Suprapubic skin (tissue), 4 donors: ENCODE measurements around the gene C10orf95. TPM values are rescaled to one million over a fixed set of nuclear protein-coding genes. Genes with fewer than 3 reads are reported as not detected.
"Not testable (repeated sequence)": the region's sequence is repeated elsewhere in the genome, so short reads cannot be mapped to it uniquely, and the experiment has no call there.

ENCODE experiments used
- DNase-seq, 2 donors: peaks; one replicate each; pipeline ENCODE4 v3.0.0-alpha.2; 2019; ENCODE audit warnings: low spot score in 2 of 2
- H3K27ac ChIP-seq: fragments of 200-600 bp; sonication (generic); one replicate; pipeline ENCODE4 v1.5.1; 2019
- H3K27me3 ChIP-seq: fragments of 200-600 bp; sonication (generic); one replicate; pipeline ENCODE4 v1.5.1; 2019
- H3K36me3 ChIP-seq: fragments of 200-600 bp; sonication (generic); one replicate; pipeline ENCODE4 v1.5.1; 2019
- H3K4me1 ChIP-seq: fragments of 200-600 bp; sonication (generic); one replicate; pipeline ENCODE4 v1.5.1; 2019
- H3K4me3 ChIP-seq: fragments of 200-600 bp; sonication (generic); one replicate; pipeline ENCODE4 v1.5.1; 2019; ENCODE audit warnings: mild to moderate bottlenecking
- H3K9me3 ChIP-seq: fragments of 200-600 bp; sonication (generic); one replicate; pipeline ENCODE4 v1.5.1; 2019
- EP300 ChIP-seq: sonication (generic); formaldehyde crosslinking; IDR thresholded peaks from one replicate; pipeline ENCODE4 v1.6.1; 2017; ENCODE audit warnings: antibody characterized with exemption
- POLR2A ChIP-seq, 2 donors: fragments of 450-650 bp; IDR thresholded peaks; one replicate each; pipeline ENCODE4 v1.6.1; 2017; ENCODE audit warnings: antibody characterized with exemption in 2 of 2, mild to moderate bottlenecking in 2 of 2, moderate library complexity in 2 of 2
- POLR2AphosphoS5 ChIP-seq, 3 donors: sonication (generic); formaldehyde crosslinking; IDR thresholded peaks; one replicate each; pipeline ENCODE4 v1.6.1; 2017; ENCODE audit warnings: antibody characterized with exemption in 3 of 3
- WGBS: methylation state at CpG from one replicate; pipeline ENCODE4 v1.1.5; 2018; 5-methylcytosine and 5-hydroxymethylcytosine counted together
- total RNA-seq, 4 donors: library from RNA; depleted of rRNA; stranded (reverse); fragments of >200 nt; gene quantifications; one replicate each; pipeline ENCODE4 v1.1.0, GENCODE V29; 2016
- TF ChIP-seq, protein P1 (sequence below), 2 donors: fragments of 200-600 bp in 1 of 2; fragments of 450-650 bp in 1 of 2; sonication (generic) in 1 of 2; IDR thresholded peaks; one replicate each; pipeline ENCODE4 v1.5.1; 2016 to 2019; ENCODE audit warnings: antibody characterized with exemption in 2 of 2, mild to moderate bottlenecking in 1 of 2, moderate library complexity in 1 of 2

C10orf95 gene, protein sequence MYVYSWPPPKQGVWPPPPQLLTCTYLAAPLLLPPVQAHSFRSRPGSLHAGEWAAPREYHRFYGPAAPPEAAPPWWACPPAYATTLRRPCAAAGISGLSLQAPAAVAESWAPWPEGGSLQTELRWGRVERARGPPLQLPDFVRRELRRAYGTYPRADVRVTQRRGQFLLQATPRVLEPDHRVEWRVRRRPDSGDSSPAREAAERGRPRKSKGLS
- 1 to 10 TPM; 1.4 to 7.1 (median 5.4) TPM for total RNA-seq

DNA sequence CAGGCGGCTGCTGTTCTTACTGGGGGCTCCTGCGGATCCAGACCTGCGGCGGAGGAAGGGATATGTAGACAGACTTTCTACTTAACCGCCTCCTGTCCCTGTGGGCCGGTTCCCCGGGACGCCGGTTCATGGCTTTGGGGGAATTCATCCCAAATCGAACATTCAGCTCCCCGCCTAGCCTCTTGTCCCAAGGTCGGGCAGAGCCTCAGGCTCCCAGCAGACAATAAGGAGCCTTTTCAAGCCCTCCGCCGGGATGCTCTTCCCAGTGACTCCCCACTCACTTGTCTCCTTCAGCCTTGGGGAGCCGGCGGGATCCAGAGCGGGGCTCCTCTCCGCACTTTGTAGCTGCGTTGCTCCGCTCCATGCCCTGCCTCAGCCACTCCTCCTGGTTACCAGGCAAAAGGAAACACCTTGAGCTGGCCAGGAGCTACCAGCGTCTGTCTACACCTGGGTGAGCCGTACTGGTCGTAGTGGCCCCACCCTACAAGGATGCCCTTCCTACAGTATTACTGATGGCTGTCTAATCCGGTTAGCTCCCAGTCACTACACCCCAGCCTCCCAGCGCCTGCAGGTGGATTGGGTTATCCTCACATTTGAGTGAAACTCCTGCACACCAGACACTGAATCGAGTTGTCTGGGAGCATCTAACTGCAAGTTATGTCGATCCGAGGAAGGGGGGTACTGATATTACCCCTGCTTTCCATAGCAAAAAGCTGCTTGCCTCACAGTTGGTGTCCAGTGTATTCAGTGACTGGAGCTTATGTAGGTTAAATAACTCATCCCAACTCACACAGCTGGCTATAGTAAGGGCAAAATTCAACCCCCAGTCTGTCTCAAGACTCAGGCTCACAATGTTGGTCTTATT is at the start of gene C10orf95:
Gene C10orf95 (minus strand): TSS at position 439 of the 865 bp plus-strand sequence. CDS start 450 bp downstream, outside the sequence.
- Histone ChIP-seq H3K4me3 (peak within 1 kb of the TSS; percentile 93), H3K27ac (peak within 1 kb of the TSS; percentile 91), H3K36me3 (no peaks in the 10 kb centered on the region), H3K27me3 (no peaks in the 10 kb centered on the region), H3K9me3 (no peaks in the 10 kb centered on the region), H3K4me1 (peaks cover 21% of the 10 kb centered on the region)
- no peak for TF ChIP-seq POLR2A (IDR thresholded peaks at IDR 0.05)
- 14% methylated on average over 27 of the region's 28 CpGs for WGBS
- DNase-seq: no peak

DNA sequence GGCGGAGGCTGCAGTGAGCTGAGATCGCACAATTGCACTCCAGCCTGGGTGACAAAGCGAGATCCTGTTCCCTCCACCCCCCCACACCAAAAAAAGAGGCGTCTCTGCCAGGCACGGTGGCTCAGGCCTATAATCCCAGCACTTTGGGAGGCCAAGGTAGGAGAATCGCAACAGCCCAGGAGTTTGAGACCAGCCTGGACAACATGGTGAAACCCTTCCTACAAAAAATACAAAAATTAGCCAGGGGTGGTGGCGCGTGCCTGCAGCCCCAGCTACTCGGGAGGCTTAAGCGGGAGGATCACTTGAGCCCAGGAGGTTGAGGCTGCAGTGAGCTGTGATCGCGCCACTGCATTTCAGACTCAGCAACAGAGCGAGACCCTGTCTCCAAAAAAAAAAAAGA is 49.3 kb upstream of the C10orf95 start:
- H3K4me1 ChIP-seq: peaks cover 57% of the 10 kb centered on the region
- peak overlapping the region; percentile 86 for H3K27ac ChIP-seq

DNA sequence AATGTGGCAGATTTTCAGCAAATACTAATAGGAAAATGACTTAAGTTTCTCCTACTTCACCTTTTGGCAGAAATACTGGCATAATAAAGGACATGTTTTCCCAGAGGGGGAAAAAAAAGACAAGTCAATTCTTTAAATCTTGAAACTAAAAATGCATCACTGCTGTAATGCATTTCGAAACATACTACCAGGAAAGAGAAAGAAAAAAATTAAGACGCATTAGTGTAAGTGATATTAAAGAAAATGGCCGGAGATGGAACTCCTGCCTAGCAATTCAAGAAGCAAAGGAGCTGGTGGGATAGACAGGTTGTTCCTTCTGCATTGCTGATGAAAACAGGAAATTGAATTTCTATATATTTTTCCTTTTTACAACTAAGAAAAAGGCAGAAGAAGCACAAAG is 48.0 kb upstream of the C10orf95 start:
- H3K27ac ChIP-seq: no peak overlapping the region
- H3K4me1 ChIP-seq: peaks cover 52% of the 10 kb centered on the region
- TF ChIP-seq POLR2A (IDR thresholded peaks at IDR 0.05): no peak
- TF ChIP-seq POLR2AphosphoS5 (IDR thresholded peaks at IDR 0.05): no peak
- TF ChIP-seq EP300: no peak
- TF ChIP-seq, protein P1, sequence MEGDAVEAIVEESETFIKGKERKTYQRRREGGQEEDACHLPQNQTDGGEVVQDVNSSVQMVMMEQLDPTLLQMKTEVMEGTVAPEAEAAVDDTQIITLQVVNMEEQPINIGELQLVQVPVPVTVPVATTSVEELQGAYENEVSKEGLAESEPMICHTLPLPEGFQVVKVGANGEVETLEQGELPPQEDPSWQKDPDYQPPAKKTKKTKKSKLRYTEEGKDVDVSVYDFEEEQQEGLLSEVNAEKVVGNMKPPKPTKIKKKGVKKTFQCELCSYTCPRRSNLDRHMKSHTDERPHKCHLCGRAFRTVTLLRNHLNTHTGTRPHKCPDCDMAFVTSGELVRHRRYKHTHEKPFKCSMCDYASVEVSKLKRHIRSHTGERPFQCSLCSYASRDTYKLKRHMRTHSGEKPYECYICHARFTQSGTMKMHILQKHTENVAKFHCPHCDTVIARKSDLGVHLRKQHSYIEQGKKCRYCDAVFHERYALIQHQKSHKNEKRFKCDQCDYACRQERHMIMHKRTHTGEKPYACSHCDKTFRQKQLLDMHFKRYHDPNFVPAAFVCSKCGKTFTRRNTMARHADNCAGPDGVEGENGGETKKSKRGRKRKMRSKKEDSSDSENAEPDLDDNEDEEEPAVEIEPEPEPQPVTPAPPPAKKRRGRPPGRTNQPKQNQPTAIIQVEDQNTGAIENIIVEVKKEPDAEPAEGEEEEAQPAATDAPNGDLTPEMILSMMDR (IDR thresholded peaks at IDR 0.05): no peak
- H3K36me3 ChIP-seq: peaks cover 3% of the 10 kb centered on the region
- no peak for DNase-seq
- H3K9me3 ChIP-seq: no peaks in the 10 kb centered on the region
- no peak overlapping the region for H3K4me3 ChIP-seq
- no peaks in the 10 kb centered on the region for H3K27me3 ChIP-seq
- WGBS: 85% methylated on average over 3 of the region's 3 CpGs

More for the DNA sequence above, 49.3 kb upstream of the C10orf95 start:
- 95% methylated on average over 13 of the region's 13 CpGs for WGBS
- H3K36me3 ChIP-seq, H3K27me3 ChIP-seq, H3K9me3 ChIP-seq: not testable (repeated sequence)
- peak in 1 of 2 donors; percentile 56 for DNase-seq
- H3K4me3 ChIP-seq: peak overlapping the region; percentile 100

DNA sequence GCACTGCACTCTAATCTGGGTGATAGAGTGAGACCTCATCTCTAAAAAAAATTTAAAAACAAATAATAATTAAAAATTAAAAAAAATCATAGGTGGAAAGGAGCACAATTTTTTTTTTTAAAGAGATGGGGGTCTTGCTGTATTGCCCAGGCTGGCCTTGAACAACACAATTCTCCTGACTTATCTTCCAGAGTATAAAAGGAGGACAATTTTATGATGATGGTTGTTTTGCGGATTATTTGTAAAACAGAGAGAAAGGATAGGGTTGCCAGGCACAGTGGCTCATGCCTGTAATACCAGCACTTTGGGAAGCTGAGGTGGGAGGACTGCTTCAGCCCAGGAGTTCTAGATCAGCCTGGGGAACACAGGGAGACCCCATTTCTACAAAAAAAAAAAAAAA is 46.2 kb upstream of the C10orf95 start:
- TF ChIP-seq POLR2AphosphoS5 (IDR thresholded peaks at IDR 0.05) (no peak), EP300 (no peak), POLR2A (IDR thresholded peaks at IDR 0.05) (no peak)
- TF ChIP-seq, protein P1 (IDR thresholded peaks at IDR 0.05): no peak
- H3K4me1 ChIP-seq: peaks cover 59% of the 10 kb centered on the region

DNA sequence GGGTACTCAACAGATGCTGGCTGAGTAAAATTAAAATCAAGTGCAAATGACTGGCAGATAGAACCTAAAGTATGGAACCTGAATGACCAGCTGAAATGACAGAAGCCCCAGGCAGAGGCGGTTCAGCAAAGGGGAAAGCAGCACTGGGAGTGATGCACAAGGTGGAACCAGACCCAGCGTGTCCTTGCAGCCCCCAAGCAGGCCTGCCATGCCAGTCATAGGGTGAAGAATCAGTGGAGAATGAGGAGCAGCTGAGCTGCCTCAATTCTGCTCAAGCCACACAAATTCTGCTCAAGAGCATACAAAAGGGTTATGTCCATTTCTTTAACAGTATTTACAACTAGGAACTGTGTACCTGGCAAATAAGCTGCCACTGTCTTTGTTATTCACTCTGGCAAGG is 42.4 kb upstream of the C10orf95 start:
- Histone ChIP-seq H3K36me3 (peaks cover 20% of the 10 kb centered on the region), H3K9me3 (no peaks in the 10 kb centered on the region), H3K4me1 (peaks cover 44% of the 10 kb centered on the region), H3K27me3 (no peaks in the 10 kb centered on the region), H3K4me3 (no peak overlapping the region), H3K27ac (peak overlapping the region; percentile 19)
- DNase-seq: no peak
- TF ChIP-seq, protein P1 (IDR thresholded peaks at IDR 0.05): no peak
- TF ChIP-seq EP300 (no peak), POLR2A (IDR thresholded peaks at IDR 0.05) (no peak), POLR2AphosphoS5 (IDR thresholded peaks at IDR 0.05) (no peak)
- WGBS: 70% methylated on average over 2 of the region's 2 CpGs

More for the DNA sequence above, 46.2 kb upstream of the C10orf95 start:
- Histone ChIP-seq H3K4me3 (no peak overlapping the region), H3K9me3 (no peaks in the 10 kb centered on the region), H3K36me3 (peaks cover 3% of the 10 kb centered on the region), H3K27me3 (no peaks in the 10 kb centered on the region), H3K27ac (no peak overlapping the region)
- 90% methylated on average over 1 of the region's 1 CpG for WGBS
- DNase-seq: no peak

DNA sequence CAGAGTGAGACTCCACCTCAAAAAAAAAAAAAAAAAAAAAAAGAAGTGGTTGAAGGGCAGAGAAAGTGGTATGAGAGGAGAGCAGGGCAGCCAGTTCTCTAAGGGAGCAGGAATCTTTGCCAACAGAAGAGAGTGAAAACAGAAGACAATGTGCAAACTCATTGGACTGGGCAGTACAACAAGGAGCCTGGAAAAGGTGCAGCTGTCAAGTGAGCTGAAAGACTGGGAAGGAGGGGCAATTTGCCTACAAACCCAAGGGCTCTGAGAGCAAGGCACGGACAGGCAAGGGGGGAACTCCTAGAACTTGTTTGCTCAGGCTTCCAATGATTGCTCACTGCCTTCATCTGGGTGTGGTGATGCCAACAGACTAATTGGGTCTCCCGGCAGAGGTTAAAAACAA is 41.6 kb upstream of the C10orf95 start:
- H3K27me3 ChIP-seq: no peaks in the 10 kb centered on the region
- H3K36me3 ChIP-seq: peaks cover 28% of the 10 kb centered on the region
- H3K4me3 ChIP-seq: no peak overlapping the region
- peaks cover 39% of the 10 kb centered on the region for H3K4me1 ChIP-seq
- H3K9me3 ChIP-seq: no peaks in the 10 kb centered on the region
- TF ChIP-seq POLR2A (IDR thresholded peaks at IDR 0.05): no peak
- TF ChIP-seq, protein P1 (IDR thresholded peaks at IDR 0.05): no peak
- no peak for TF ChIP-seq EP300
- TF ChIP-seq POLR2AphosphoS5 (IDR thresholded peaks at IDR 0.05): no peak
- 39% methylated on average over 2 of the region's 2 CpGs for WGBS
- H3K27ac ChIP-seq: peak overlapping the region; percentile 19
- no peak for DNase-seq
